HFF-Myc (cell line): ENCODE results near the gene RFNG.
"Not testable (repeated sequence)": the region's sequence is repeated elsewhere in the genome, so short reads cannot be mapped to it uniquely, and the experiment has no call there.

Experiments used
- DNase-seq: peaks from one replicate; pipeline ENCODE4 v3.0.0-alpha.2; 2011; ENCODE audit warnings: low read depth; ENCODE audit errors: extremely low read depth
- H3K4me3 ChIP-seq: replicated peaks from 2 replicates; pipeline ENCODE4 v1.5.1; 2011; ENCODE audit warnings: low read depth, mild to moderate bottlenecking, control low read depth, low read length
- TF ChIP-seq, protein P1 (sequence below): IDR thresholded peaks from 2 replicates; pipeline ENCODE4 v1.5.1; 2012; ENCODE audit warnings: mild to moderate bottlenecking, low read depth, low read length, control low read depth; ENCODE audit errors: missing control alignments

The RFNG gene

DNA sequence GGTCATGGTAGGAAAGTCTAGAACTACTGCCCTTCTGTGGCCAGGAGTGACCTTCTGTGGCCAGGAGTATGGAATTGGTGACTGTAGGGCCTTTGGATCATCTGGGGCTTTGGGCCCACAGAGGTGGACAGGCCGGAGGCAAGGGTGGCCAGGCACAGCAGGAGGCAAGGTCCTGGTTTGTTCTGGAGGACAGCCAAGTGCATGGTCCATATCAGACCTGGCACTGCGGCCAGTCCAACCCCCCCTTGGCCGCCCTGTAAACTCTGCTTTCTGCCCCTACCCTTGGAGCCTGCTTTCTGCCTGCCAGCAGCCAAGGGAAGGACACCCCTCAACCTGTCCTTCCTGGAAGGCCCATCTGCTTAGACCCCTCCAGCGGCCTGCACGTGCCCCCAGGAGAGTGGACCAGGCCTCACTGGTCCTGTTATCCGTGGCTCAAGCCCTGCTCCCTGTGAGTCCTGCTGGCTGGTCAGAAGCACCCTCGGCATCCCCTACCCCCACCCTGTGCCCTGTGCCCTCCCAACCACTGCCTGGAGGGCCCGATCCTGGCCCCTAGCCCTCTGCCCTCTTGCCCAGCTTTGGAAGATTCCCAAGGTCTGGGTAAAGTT lies 11.8 kb downstream of the RFNG start:
- no peak for DNase-seq
- TF ChIP-seq, protein P1, sequence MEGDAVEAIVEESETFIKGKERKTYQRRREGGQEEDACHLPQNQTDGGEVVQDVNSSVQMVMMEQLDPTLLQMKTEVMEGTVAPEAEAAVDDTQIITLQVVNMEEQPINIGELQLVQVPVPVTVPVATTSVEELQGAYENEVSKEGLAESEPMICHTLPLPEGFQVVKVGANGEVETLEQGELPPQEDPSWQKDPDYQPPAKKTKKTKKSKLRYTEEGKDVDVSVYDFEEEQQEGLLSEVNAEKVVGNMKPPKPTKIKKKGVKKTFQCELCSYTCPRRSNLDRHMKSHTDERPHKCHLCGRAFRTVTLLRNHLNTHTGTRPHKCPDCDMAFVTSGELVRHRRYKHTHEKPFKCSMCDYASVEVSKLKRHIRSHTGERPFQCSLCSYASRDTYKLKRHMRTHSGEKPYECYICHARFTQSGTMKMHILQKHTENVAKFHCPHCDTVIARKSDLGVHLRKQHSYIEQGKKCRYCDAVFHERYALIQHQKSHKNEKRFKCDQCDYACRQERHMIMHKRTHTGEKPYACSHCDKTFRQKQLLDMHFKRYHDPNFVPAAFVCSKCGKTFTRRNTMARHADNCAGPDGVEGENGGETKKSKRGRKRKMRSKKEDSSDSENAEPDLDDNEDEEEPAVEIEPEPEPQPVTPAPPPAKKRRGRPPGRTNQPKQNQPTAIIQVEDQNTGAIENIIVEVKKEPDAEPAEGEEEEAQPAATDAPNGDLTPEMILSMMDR: no peak
- H3K4me3 ChIP-seq: no peak overlapping the region

DNA sequence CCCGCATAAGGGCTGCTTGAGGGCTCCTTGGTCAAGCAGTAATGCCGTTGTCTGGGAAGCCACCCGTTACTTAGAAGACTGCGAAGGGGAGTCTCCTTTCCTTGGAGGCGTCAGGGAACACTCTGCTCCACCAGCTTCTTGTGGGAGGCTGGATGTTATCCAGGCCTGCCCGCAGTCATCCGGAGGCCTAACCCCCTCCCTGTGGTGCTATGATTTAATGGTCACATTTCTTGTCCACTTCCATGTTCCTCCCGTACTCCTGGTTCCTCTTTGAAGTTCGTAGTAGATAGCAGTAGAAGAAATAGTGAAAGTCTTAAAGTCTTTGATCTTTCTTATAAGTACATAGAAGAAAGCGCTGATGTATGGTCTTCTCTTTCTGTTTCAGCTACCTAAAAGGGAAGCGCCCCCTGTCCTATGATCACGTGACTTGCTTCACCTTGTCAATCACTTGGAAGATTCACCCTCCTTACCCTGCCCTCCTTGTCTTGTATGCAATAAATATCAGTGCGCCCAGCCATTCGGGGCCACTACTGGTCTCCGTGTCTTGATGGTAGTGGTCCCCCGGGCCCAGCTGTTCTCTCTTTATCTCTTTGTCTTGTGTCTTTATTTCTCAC lies 12.7 kb downstream of the RFNG start:
- H3K4me3 ChIP-seq, DNase-seq: not testable (repeated sequence)

DNA sequence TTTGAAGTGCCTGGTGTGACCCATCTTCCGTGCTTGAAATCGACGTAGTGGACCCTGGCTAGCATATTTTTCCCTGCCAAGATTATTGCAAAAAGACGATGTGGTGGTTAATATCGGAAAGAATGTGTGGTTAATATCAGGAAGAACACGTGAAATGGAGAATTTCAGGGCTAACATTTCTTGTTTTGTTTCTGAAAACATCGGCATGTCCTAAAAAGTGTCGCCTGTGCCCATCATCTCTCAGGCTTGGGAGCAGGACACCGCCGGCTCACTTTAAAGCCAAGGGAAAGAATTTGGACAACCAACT lies 13.8 kb downstream of the RFNG start:
- no peak for DNase-seq
- peak overlapping the region; percentile 78; the same call in 1 of the 2 replicates for H3K4me3 ChIP-seq

DNA sequence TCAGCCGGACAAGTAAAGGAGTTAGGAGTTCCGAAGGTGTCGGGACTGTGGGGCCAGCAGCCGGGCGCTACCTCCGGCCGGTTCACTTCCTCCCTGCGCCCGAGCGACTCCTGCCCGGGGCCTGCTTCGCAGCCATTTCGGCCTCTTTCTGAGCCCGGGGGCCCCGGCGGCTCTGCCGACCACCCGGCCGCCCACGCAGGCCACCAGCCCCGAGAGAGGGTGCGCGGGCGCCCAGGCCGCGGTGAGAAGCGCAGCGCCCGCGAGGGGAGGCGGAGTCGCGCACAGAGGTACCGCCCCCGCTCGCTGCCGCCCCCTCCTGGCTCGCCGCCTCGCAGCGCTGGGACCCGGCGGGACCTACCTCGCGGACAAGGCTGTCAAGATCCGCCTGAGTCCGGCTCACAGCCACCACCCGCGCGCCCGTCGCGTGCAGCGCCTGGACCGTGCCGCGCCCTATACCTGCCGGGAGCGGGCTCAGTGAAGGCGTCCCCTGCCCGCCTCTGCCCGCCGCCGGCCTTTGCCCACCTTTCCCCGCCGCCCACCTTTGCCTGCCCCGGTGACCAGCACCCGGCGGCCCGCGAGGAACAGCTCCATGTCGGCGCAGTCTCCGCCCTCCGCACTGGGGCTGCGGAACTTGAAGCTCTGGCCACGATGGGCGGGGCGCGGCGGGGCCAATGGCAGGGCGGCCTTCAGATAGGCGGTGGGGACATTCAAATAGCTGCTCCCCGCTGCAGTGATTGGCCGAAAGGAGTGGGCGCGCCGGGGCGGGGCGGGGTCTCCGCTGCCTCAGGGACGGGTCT lies 14.3 kb downstream of the RFNG start, which contains the start of gene DCXR:
Gene DCXR, minus strand, starts transcription at position 606 of the 797 bp plus-strand sequence. Its CDS starts 15 bp downstream, at position 591.
- H3K4me3 ChIP-seq: peak within 1 kb of the TSS; percentile 78
- TF ChIP-seq, protein P1: peak; percentile 67
- peak; percentile 72 for DNase-seq

More for the DNA sequence above, 13.8 kb downstream of the RFNG start:
- TF ChIP-seq, protein P1: no peak

DNA sequence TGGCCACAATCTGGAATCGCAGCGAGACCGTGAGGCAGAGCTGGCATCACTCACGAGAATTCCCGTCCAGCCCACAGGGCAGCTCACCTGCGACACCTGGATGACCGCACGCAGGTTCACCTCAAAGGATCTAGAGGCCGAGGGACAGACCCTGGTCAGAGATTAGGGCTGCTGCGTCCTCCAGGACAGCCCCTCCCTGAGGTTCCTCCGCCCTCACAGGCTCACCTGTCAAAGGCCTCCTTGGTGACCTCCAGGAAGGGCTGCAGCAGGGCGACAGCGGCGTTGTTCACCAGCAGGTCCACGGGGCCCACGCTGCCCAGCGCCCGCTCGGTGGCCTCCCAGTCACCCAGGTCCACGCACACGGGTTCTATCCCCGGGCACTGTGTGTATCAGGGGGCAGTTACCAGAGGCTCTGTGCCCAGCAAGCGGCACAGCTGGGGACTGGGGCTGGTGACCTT lies 14.9 kb downstream of the RFNG start:
- DNase-seq: no peak
- H3K4me3 ChIP-seq: peak overlapping the region; percentile 78
- TF ChIP-seq, protein P1: no peak

DNA sequence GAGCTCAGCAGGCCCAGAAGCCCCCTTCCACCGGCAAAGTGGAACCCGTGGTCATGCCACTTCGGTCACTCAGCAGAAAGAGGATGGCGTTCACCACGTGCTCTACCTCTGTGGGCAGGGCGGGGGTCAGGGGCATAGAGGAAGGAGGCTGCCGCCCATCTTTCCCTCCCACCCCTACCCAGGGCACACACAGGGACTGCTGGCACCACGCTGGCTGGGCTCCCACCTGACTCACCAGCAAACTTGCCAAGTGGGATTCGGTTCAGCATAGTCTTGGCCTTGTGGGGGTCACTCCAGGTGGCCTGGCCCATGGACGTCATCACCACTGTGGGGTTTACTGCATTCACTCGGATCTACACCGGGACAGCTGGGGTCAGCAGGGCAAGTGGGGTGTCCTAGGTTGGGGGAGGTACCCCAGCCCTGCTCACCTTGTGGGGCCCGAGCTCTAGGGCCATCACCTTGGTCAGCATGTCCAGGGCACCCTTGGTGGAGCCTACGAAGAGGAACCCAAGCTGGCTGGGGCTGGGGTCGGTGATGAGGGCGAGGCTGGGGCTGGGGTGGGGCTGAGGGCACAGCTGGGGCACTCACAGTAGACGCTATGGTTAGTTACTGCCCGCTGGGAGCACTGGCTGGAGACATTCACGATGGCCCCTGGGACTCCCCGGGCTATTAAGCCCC lies 15.5 kb downstream of the RFNG start:
- TF ChIP-seq, protein P1: no peak
- DNase-seq: no peak
- H3K4me3 ChIP-seq: peak overlapping the region; percentile 78

DNA sequence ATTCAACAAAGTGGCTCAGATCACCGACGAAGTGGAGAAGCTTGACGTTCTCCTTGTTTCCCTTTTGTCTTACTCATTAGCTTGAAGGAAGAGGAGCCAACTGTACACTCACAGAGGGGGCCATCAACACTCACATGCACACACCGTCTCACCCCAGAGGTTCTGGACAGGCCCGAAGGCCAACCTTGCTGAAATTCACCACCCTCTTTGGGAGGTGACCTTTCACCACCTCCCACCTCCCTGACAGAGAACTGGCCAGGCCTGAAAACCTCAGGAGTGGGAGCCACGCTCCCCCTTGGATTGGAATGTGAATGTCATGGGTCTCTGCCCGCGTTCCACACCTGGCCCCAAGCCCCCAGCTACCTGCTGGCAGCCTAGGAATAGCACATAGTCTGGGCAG lies 16.1 kb downstream of the RFNG start:
- no peak for DNase-seq
- no peak overlapping the region for H3K4me3 ChIP-seq
- TF ChIP-seq, protein P1: no peak
